ENCODE results near the gene AFAP1L1.

Gene AFAP1L1

GRCh38 chr5:149372932-149373331 lies 101.3 kb downstream of the AFAP1L1 start:
- no peak for DNase-seq (ENCODE audit: low read depth in 2 of 2)

- no peak for DNase-seq (ENCODE audit: low read depth in 2 of 2)
Measured at GRCh38 chr5:149374303-149374702, 102.6 kb downstream of the AFAP1L1 start.

DNA sequence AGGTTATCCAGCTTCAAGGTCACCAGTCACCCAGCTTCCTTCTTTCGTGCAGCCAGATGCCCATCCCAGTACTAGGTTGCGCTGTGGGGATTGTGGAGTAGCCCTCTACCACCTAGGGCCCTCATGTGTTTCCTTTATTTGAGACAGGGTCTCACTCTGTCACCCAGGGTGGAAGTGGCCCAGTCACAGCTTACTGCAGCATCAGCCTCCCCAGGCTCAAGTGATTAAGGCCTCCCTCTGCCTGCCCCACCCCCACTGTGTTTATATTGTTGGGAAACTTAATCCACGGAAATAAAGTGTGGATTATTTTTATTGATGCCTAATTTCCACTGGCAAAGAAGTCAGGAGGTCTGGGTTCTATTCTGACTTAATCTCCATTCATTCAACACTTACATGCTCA lies 103.1 kb downstream of the AFAP1L1 start:
- DNase-seq (ENCODE audit: low read depth in 2 of 2) = no peak

- no peak for DNase-seq (ENCODE audit: low read depth in 2 of 2)
Measured at GRCh38 chr5:149375434-149375833, 103.8 kb downstream of the AFAP1L1 start.

DNA sequence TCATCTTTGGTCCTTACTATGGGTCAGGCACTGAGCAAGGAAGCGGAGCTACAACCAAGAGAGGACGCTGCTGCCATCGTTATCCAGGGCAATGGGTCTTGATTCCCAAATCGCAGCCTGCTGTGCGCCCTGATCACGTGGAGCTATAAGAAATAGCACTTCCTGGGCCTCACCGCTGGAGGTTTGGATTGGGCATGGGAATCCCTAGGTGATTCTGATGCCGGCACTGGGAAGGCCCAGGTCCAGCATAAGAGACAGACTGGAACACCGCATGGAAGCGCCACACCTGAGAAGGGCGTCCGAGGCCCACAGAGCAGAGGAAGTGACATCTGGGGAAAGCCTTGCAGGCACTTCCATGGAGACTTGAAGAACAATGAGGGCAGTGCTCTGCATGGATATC lies 104.4 kb downstream of the AFAP1L1 start:
- DNase-seq (ENCODE audit: low read depth in 2 of 2) = no peak

- no peak for DNase-seq (ENCODE audit: low read depth in 2 of 2)
Measured at GRCh38 chr5:149376711-149377447, 105.2 kb downstream of the AFAP1L1 start.

DNA sequence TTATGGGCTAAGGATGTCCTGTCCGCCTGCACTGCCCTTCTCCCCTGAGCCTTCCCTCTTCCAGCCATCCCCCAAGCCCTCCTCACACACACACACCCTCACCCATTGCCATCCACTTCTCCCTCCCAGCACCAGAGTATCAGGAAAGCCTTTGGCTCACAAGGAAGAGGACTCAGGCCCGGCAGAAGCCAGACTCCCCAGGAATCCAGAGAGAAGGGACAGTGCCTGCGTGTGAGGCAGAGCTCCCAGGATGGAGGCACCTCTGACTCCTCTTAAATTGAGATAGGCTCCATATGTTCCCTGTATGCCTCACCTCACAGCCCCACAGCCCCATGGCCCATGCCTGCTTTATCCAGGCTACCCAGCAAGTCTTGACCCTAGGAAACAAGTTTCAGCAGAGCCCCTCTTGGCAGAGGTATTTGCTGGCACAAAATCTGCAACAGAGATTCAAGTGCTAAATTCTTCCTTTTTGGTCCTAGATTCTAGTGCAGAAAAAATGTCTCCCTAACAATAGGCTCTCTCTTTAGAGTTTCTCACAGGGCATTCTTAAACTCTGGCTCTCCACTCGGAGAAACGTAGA lies 106.7 kb downstream of the AFAP1L1 start:
- DNase-seq (ENCODE audit: low read depth in 2 of 2) = no peak

DNA sequence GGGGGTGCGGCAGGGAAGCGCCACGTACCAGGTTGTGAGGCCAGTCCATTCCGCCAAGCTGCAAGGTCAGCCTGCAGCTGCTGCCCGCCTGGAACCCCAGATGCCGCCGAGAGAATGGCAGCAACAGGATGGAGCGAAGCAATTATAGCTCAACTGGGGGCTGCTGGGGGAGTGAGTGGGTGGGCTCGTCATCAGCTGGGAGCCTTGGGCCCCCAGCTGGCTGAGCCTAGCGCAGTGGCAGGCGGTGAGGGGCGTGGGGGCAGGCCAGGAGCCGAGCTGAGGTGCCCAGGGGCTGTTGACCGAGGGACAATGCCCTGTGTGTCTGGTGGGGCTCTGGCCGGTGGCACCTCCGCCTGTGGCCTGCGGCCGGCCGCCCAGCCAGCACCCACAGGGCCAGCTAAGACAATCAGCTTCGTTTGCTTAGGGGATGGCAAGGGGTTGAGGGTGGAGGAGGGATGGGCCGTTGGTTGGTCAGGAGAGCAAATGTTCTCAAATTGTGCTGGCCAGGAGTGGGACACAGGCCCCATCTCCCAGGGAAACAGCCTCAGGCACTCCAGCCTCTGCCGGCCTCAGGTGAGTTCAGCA lies 107.6 kb downstream of the AFAP1L1 start, which contains the start of gene IL17B:
Gene IL17B (minus strand): TSS at position 116 of the 585 bp plus-strand sequence. CDS start 67 bp downstream, at position 49.
- DNase-seq (ENCODE audit: low read depth in 2 of 2) = no peak

GRCh38 chr5:149379818-149380374 lies 108.2 kb downstream of the AFAP1L1 start:
- no peak for DNase-seq (ENCODE audit: low read depth in 2 of 2)

- DNase-seq (ENCODE audit: low read depth in 2 of 2) = no peak
Measured at GRCh38 chr5:149380466-149381121, 108.9 kb downstream of the AFAP1L1 start.

GRCh38 chr5:149381261-149381985 lies 109.8 kb downstream of the AFAP1L1 start:
- DNase-seq (ENCODE audit: low read depth in 2 of 2) = no peak

DNA sequence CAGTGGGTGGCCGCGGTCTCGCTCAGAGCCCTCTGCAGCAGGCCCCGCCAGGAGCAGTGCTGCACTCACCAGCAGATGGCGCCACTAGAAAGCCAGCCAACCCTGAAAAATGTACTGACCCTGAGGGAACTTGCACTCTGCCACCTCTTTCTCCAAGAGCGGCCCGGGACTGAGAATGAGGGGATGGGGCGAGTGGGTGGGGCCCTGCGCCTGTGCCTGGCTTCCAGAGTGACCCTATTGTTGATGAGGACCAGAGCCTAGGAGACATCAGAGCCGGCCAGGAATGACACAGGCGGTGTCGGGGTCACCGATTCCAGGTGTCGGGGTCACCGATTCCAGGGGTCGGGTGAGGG lies 110.3 kb downstream of the AFAP1L1 start:
- peak; percentile 39 to 41 for DNase-seq (ENCODE audit: low read depth in 2 of 2)

- no peak for DNase-seq (ENCODE audit: low read depth in 2 of 2)
Measured at GRCh38 chr5:149382517-149383220, 111.0 kb downstream of the AFAP1L1 start.

- DNase-seq (ENCODE audit: low read depth in 2 of 2) = no peak
Measured at GRCh38 chr5:149383399-149383798, 111.7 kb downstream of the AFAP1L1 start.

GRCh38 chr5:149386166-149386565 lies 114.5 kb downstream of the AFAP1L1 start:
- DNase-seq (ENCODE audit: low read depth in 2 of 2) = no peak

- DNase-seq (ENCODE audit: low read depth in 2 of 2) = no peak
Measured at GRCh38 chr5:149387081-149387631, 115.5 kb downstream of the AFAP1L1 start.

GRCh38 chr5:149387982-149388381 lies 116.3 kb downstream of the AFAP1L1 start:
- DNase-seq (ENCODE audit: low read depth in 2 of 2) = no peak

GRCh38 chr5:149388498-149389190 lies 117.0 kb downstream of the AFAP1L1 start:
- no peak for DNase-seq (ENCODE audit: low read depth in 2 of 2)

GRCh38 chr5:149389552-149390495 lies 118.2 kb downstream of the AFAP1L1 start:
- DNase-seq (ENCODE audit: low read depth in 2 of 2) = no peak

Data from stimulated activated CD8-positive, alpha-beta memory T cell treated with anti-CD3 and anti-CD28 coated beads, Interleukin-15, amount 100 ng/mL, for 48 hours (primary cell).